ENCODE measurements around the gene ATP7A.

DNA sequence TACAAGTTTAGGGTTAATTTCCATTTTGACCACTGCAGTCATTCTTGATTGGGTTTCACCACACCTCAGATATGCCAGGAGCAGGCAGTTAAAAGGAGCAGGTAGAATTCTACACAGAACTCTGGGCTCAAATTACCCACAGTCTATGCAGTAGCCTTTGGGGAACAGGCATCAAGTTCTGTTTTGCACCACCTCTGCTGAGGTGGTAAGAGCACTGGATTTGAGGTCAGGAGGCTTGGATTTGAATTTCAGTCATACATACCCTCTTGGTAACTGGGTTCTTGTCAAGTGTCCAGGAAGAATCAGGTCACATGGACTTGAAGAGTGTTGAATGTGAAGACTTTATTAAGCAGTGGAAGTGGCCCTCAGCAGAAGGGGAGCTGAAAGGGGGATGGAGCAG, 153.2 kb downstream of the ATP7A start:
- TF ChIP-seq, protein P1, sequence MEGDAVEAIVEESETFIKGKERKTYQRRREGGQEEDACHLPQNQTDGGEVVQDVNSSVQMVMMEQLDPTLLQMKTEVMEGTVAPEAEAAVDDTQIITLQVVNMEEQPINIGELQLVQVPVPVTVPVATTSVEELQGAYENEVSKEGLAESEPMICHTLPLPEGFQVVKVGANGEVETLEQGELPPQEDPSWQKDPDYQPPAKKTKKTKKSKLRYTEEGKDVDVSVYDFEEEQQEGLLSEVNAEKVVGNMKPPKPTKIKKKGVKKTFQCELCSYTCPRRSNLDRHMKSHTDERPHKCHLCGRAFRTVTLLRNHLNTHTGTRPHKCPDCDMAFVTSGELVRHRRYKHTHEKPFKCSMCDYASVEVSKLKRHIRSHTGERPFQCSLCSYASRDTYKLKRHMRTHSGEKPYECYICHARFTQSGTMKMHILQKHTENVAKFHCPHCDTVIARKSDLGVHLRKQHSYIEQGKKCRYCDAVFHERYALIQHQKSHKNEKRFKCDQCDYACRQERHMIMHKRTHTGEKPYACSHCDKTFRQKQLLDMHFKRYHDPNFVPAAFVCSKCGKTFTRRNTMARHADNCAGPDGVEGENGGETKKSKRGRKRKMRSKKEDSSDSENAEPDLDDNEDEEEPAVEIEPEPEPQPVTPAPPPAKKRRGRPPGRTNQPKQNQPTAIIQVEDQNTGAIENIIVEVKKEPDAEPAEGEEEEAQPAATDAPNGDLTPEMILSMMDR (IDR thresholded peaks at IDR 0.05; ENCODE audit: insufficient read depth, low read depth, low read length), result no peak
- TF ChIP-seq EZH2 (IDR thresholded peaks at IDR 0.05; ENCODE audit: insufficient read depth, low read length), result no peak

Data from astrocyte (in vitro differentiated cells and primary cell).